ENCODE results near the gene MYMK.

The MYMK gene

DNA sequence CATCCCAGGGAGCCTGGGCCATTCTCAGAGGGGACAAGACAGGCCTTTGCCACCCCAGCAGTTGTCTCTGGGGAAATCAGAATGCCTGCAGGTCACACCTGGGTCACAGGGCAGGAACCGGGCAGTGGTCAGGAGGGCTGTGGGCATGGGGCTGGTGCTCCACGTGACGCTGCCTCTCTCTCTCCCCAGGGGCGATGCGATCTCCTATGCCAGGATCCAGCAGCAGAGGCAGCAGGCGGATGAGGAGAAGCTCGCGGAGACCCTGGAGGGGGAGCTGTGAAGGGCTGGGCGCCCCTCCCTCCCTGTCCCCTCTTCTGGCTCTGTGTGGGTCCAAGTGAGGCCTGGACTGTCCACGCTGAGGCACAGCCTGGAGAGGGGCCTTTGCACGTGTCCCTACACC is 56.4 kb downstream of the MYMK start:
- no peak for DNase-seq (ENCODE audit: low read depth)

DNA sequence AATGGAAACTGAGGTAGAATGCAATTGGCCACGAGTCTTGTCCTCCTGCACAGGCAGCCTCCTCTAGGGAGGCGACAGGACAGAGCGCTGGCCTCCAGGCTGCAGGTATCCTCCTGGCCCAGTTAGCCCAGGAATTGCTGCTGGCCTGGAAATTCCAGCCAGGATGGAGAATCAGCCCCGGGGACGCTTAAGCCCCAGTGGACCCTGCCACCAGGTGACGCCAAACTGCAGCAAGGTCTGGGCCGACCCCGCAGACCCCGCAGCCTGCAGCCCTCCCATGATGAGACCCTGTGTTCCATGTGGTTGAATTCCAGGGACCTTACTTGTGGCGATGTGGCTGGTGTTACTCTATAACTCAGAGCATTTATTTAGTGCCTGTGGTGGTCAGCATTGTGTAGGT is 57.7 kb downstream of the MYMK start:
- DNase-seq (ENCODE audit: low read depth), result no peak

DNA sequence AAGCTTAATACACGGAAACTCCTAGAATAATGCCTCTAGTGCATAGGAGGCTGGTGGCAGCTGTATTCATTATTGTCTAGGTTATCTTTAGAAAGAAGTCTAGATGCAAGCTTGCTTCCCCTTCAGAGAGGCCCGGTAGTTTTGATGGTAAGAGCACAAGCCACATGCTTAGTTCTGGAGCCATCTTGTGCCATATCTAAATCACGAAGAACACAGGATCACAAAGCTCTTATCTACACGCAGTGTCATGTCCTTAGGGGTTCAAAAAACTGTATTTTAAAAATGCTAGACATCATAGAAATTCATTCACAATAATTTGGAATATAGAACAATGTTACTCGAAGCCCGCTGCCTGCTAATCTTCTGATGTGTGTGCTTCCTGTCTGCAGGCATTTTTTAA is 58.8 kb downstream of the MYMK start:
- DNase-seq (ENCODE audit: low read depth), result no peak

GRCh38 chr9:133464638-133465037 is 60.1 kb downstream of the MYMK start:
- DNase-seq (ENCODE audit: low read depth), result no peak
